Measurements from ENCODE around the gene ZNF691. TPM values are rescaled to one million over a fixed set of nuclear protein-coding genes. Genes with fewer than 3 reads are reported as not detected.
"Not testable (repeated sequence)": the region's sequence is repeated elsewhere in the genome, so short reads cannot be mapped to it uniquely, and the experiment has no call there.

ZNF691 gene
- total RNA-seq, 1 donor from 2014 or later, result 7.7 TPM

GRCh38 chr1:42851420-42851819 is 5.0 kb downstream of the ZNF691 start:
- no peak for ATAC-seq
- intact Hi-C loops (cut with DNase I), result no loop called here

DNA sequence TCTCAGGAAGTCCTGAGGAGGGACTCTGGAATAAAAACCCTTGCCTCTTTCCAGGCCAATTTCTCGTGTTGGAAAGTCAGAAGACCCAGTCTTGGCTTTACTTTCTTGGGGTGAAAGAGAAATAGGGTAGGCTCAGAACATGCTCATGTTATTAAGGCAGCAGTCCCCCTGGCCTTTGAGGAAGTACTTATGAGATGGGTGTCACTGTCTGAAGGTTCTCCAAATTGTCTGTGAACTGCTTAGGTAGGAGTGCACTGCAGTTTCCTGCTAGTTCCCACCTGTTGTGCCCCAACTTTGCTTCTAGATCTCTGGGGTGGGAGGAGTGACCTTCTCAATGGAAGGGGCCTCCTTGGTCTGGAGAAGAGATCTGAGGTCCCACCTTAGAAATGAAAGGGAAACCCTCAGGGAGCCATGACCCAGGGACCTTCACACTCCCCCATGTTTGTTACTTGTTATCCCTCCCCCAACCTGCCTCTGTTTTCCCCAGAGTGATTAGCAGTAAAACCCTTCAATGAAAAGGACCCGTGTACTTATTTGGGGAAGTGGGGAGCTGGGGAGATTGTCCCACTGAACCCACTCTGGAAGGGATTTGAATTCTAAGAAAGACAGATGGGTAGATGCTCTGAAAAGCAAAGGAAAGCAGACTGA is 5.7 kb downstream of the ZNF691 start:
- no peak for ATAC-seq
- no peak for DNase-seq (ENCODE audit: missing footprints)
- intact Hi-C loops (cut with DNase I), result no loop called here

More at GRCh38 chr1:42851420-42851819, 5.0 kb downstream of the ZNF691 start:
- DNase-seq (ENCODE audit: missing footprints), result peak; percentile 67

- intact Hi-C loops (cut with DNase I), result no loop called here
- no peak for DNase-seq (ENCODE audit: missing footprints)
- no peak for ATAC-seq
Observed at GRCh38 chr1:42852608-42852980, 6.2 kb downstream of the ZNF691 start.

- DNase-seq (ENCODE audit: missing footprints) (no peak), ATAC-seq (no peak)
- intact Hi-C loops (cut with DNase I), result no loop called here
Observed at GRCh38 chr1:42853116-42853884, 6.9 kb downstream of the ZNF691 start.

- intact Hi-C loops (cut with DNase I); DNase-seq (ENCODE audit: missing footprints); ATAC-seq: not testable (repeated sequence)
Observed at GRCh38 chr1:42856554-42856953, 10.1 kb downstream of the ZNF691 start.

- ATAC-seq; DNase-seq (ENCODE audit: missing footprints); intact Hi-C loops (cut with DNase I): not testable (repeated sequence)
Observed at GRCh38 chr1:42859366-42859765, 13.0 kb downstream of the ZNF691 start.

DNA sequence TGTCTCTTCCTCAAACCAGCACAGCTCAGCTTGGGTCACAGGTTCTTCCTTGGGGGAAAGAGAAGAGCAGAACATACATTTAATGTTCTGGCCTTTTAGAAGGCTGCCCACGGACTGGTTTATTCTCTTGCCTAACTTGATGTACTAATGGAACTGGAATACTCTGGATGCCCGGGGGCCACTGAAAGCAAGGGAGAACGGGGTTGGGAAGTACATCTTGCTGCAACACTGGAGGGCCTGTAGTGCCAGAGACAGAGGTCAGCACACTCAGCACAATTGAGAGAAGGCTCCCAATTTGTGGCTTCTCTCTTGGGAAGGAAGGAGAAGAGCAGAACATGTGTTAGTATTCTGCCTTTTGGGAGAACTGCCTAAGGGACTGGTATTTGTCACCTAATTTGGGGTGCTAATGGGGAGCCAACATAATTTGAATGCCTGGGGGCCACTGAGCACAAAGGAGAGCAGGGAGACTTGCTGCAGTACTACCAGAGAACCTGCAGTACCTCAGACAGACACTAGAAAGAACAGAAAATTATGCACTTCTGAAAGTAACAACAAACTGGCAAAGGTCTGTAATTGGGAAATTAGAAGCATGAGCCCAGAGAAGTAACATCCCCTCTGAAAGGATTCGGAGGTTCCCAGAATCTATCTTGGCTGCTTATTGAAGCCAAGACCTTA is 14.1 kb downstream of the ZNF691 start:
- intact Hi-C loops (cut with DNase I), result no loop called here
- ATAC-seq (no peak), DNase-seq (ENCODE audit: missing footprints) (no peak)

GRCh38 chr1:42861014-42861399 is 14.6 kb downstream of the ZNF691 start:
- ATAC-seq, result no peak
- intact Hi-C loops (cut with DNase I), result no loop called here

GRCh38 chr1:42866549-42866948 is 20.1 kb downstream of the ZNF691 start:
- DNase-seq (ENCODE audit: missing footprints) (no peak), ATAC-seq (no peak)
- intact Hi-C loops (cut with DNase I), result no loop called here

More at GRCh38 chr1:42861014-42861399, 14.6 kb downstream of the ZNF691 start:
- DNase-seq (ENCODE audit: missing footprints), result no peak

GRCh38 chr1:42868466-42868865 is 22.1 kb downstream of the ZNF691 start:
- ATAC-seq; intact Hi-C loops (cut with DNase I); DNase-seq (ENCODE audit: missing footprints): not testable (repeated sequence)

DNA sequence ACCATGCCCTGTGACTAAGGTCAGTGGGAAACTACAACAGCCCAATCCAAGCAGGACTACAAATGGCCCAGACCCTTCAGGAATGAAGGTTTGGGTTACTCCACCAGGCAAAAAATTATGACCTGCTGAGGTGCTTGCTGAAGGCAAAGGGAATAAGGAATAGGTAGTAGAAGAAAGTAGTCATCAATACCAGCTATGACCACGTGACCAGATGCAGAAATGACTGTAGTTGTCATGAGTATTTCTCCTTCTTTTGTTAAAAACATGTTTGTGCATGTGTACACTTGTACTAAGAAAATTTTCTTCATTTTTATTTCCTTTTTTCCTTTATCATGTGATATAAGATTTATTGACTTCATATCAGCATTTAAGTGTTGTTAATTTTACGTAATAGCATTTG is 22.8 kb downstream of the ZNF691 start:
- intact Hi-C loops (cut with DNase I); ATAC-seq; DNase-seq (ENCODE audit: missing footprints): not testable (repeated sequence)

DNA sequence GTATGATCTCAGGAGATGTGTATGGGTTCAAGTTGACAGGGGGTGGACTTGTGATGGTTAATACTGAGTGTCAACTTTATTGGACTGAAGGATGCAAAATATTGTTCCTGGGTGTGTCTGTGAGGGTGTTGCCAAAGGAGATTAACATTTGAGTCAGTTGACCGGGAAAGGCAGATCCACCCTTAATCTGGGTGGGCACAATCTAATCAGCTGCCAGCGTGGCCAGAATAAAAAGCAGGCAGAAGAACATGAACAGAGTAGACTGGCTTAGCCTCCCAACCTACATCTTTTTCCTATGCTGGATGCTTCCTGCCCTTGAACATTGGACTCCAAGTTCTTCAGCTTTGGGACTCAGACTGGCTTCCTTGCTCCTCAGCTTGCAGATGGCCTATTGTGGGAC is 23.3 kb downstream of the ZNF691 start:
- ATAC-seq; intact Hi-C loops (cut with DNase I); DNase-seq (ENCODE audit: missing footprints): not testable (repeated sequence)

DNA sequence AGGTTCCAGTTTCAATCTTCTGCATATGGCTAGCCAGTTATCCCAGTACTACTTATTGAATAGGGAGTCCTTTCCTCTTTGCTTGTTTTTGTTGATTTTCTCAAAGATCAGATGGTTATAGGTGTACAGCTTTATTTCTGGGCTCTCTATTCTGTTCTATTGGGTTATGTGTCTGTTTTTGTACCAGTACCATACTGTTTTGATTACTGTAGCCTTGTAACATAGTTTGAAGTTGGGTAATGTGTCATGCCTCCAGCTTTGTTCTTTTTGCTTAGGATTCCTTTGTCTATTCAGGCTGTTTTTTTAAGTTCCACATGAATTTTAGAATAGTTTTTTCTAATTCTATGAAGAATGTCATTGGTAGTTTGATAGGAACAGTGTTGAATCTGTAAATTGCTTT is 26.7 kb downstream of the ZNF691 start:
- DNase-seq (ENCODE audit: missing footprints); intact Hi-C loops (cut with DNase I); ATAC-seq: not testable (repeated sequence)

GRCh38 chr1:42873670-42874069 is 27.3 kb downstream of the ZNF691 start:
- DNase-seq (ENCODE audit: missing footprints), result no peak
- intact Hi-C loops (cut with DNase I), result no loop called here
- no peak for ATAC-seq

- ATAC-seq, result no peak
- no peak for DNase-seq (ENCODE audit: missing footprints)
- intact Hi-C loops (cut with DNase I), result no loop called here
Observed at GRCh38 chr1:42876009-42876408, 29.6 kb downstream of the ZNF691 start.

DNA sequence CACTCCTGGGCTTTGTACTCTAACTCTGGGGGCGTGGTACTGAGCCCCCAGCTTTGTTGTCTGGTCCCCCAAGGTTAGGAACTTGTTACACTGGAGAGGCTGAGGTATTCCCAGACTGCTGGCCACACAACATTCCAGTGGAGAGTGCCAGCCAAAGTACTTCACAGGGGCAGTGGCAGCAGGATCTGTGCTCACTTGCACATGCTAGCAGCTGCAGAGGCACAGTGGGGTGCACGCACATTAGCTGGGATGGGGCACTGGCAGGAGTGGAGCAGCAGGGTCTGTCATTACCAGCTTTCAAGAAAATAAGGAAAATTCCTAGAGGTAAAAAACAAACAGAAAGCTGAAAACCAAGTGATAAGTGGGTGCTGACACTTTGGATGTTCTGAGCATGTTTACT is 31.0 kb downstream of the ZNF691 start:
- intact Hi-C loops (cut with DNase I), result no loop called here
- ATAC-seq (peak; percentile 37), DNase-seq (ENCODE audit: missing footprints) (no peak)

DNA sequence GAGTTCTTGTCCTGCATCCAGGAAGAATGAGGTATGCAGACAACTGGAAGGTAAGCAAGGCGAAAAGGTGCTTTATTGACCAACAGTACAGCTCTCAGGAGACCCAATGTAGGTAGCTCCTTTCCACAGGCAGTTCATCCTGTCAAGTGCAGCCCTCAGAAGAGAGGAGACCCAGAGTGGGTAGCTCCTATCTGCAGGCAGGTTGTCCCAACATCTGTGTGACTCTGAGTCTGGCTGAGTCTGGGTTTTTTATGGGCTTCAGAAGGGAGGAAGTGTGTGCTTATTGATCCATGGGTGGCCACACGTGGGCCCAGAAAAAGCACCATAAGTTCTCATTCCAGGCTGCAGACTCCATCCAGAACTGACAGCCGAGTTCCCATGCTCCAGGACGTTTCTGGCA is 34.0 kb downstream of the ZNF691 start:
- DNase-seq (ENCODE audit: missing footprints) (no peak), ATAC-seq (no peak)
- intact Hi-C loops (cut with DNase I), result no loop called here

DNA sequence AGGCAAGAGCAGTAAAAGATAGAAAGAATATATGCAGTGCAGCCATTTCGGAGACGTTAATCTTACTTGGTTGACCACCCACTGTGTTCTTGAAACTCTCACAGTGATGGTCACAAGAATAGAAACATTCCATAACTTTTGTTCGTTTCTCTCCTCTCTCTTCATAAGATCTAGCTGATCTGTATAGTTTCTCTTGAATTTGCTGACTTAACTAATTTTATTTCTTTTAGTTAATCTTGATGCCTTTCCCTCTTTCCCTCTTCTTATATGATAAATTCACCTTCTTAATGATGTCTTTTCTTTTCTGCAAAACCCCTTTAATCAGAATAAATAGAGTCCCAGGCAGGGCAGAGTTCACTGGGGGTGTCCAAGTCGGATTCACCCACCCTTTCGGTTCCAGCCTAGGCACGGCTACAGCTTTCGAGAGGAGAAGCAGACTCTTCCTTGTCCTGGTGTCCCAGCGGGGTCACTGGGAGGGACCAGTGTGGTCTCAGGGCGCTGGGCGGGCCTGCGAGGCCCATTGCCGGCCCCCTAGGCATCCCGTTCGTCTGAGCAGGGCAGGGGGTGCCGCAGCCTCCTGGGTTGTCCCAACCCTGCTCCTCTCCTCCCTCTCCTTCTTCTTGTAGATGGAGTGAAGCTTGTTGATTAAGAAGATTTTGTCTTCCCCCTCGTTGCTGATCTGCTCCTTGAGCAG is 39.8 kb downstream of the ZNF691 start:
- intact Hi-C loops (cut with DNase I), result no loop called here
- DNase-seq (ENCODE audit: missing footprints) (no peak), ATAC-seq (no peak)

- DNase-seq (ENCODE audit: missing footprints) (no peak), ATAC-seq (no peak)
- intact Hi-C loops (cut with DNase I), result no loop called here
Observed at GRCh38 chr1:42886800-42887199, 40.4 kb downstream of the ZNF691 start.
